Heart right ventricle (tissue), 16 donors: ENCODE measurements around the gene ERN1. TPM values are rescaled to one million over a fixed set of nuclear protein-coding genes. Genes with fewer than 3 reads are reported as not detected.

Source experiments
- ATAC-seq, 8 donors: fragments of 200-7000 bp; cut with Tn5 transposase; one replicate each; pipeline ENCODE4 v1.9.1; 2020; ENCODE audit warnings: mild to moderate bottlenecking in 8 of 8, moderate library complexity in 8 of 8, moderate number of reproducible peaks in 1 of 8
- DNase-seq, 2 donors: peaks; one replicate each; pipeline ENCODE4 v3.0.0-alpha.2; 2020
- H3K27ac ChIP-seq, 10 donors: fragments of 200-600 bp; sonication (generic) in 2 of 10; one replicate each; pipeline versions ENCODE4 v1.5.0 to v1.8.0; 2020 to 2022; ENCODE audit warnings: mild to moderate bottlenecking in 3 of 10
- H3K27me3 ChIP-seq, 7 donors: fragments of 200-600 bp; one replicate each; pipeline ENCODE4 v1.8.0; 2021 to 2022; ENCODE audit warnings: mild to moderate bottlenecking in 2 of 7
- H3K36me3 ChIP-seq, 9 donors: fragments of 200-600 bp; sonication (generic) in 1 of 9; one replicate each; pipeline versions ENCODE4 v1.5.0 to v1.8.0; 2020 to 2022; ENCODE audit warnings: mild to moderate bottlenecking in 2 of 9
- H3K4me1 ChIP-seq, 9 donors: fragments of 200-600 bp; sonication (generic) in 1 of 9; one replicate each; pipeline versions ENCODE4 v1.5.0 to v1.8.0; 2020 to 2022; ENCODE audit warnings: mild to moderate bottlenecking in 4 of 9
- H3K4me3 ChIP-seq, 10 donors: fragments of 200-600 bp; sonication (generic) in 2 of 10; one replicate each; pipeline versions ENCODE4 v1.5.0 to v1.8.0; 2020 to 2022; ENCODE audit warnings: mild to moderate bottlenecking in 7 of 10, moderate library complexity in 2 of 10
- H3K9me3 ChIP-seq, 11 donors: fragments of 200-600 bp in 10 of 11; sonication (generic) in 2 of 11; one replicate each; pipeline versions ENCODE4 v1.5.0 to v1.8.0; 2013 to 2022; ENCODE audit warnings: mild to moderate bottlenecking in 2 of 11, control low read depth in 1 of 11, moderate library complexity in 1 of 11
- WGBS, 2 donors: extraction: QIAGEN DNeasy Blood & Tissue Kit; methylation state at CpG; one replicate each; pipeline ENCODE4 v1.1.7; 2013; ENCODE audit warnings: inconsistent platforms in 1 of 2; 5-methylcytosine and 5-hydroxymethylcytosine counted together
- intact Hi-C, 10 donors: fragments of 100-400 bp; cut with DNase I; formaldehyde crosslinking; loops; one replicate each; pipeline versions ENCODE4 v1.11.1 to v1.14.2; 2022
- polyA plus RNA-seq, 2 donors: library from polyadenylated mRNA; stranded (reverse); fragments of 200-250 nt; gene quantifications; one replicate each; pipeline ENCODE4 v1.2.3, GENCODE V29; 2013
- total RNA-seq, 10 donors: library from RNA; stranded (reverse); fragmentation: NEBNext Ultra II Directional in 3 of 10; extraction: Animal tissue kit (Norgen Biotek cat#: 25700) in 3 of 10; gene quantifications; one replicate each; pipeline versions ENCODE4 v1.2.1 to v1.2.4, GENCODE V29; 2021 to 2023
- TF ChIP-seq, protein P1 (sequence below), 9 donors: fragments of 200-600 bp; sonication (generic) in 2 of 9; IDR thresholded peaks; one replicate each; pipeline versions ENCODE4 v1.5.0 to v1.8.0; 2021 to 2022; ENCODE audit warnings: antibody characterized with exemption in 9 of 9, mild to moderate bottlenecking in 5 of 9, moderate library complexity in 1 of 9
- donor health status: Arrhythmogenic right ventricular cardiomyopathy.
- donor health status: ischemic (EF 13 %, LVEDD 7.1; RV severe dilation, severe dysfunction).
- donor health status: healthy with polysubstance abuse.
- donor health status: DM: no; HTN: yes; CAD: no.
- donor health status: DM: no; HTN: no; CAD: no.
- donor health status: ischemic (EF 25% LVEDD 6.9; RV normal size, moderate dysfunction).
- donor health status: ischemic (EF 25% LVEDD 5.7; RV mildly dilated, moderate dysfunction).
- donor health status: healthy.
- donor health status: DM: yes; HTN: yes; CAD: no.
- donor health status: Ischemic cardiomyopathy.
- donor health status: ischemic (EF 35%, LVEDD 5.7; RV mildly dilated, moderate dysfunction).
- donor health status: nonischemic (EF 11% LVEDD 7.7; RV severe dilation, severe dysfunction).
- donor health status: DM: yes; HTN: yes; CAD: no.
- donor health status: PGD.
- donor health status: ischemic (EF 29% LVEDD 5.4; RV normal size, mild dysfunction).
- donor health status: nonischemic (EF 23%, LVEDD 6.1; RV moderate dilation, normal function).

The ERN1 gene
- total and polyA plus RNA-seq, 12 donors, result 2.2 to 16.6 (median 7.1) TPM

DNA sequence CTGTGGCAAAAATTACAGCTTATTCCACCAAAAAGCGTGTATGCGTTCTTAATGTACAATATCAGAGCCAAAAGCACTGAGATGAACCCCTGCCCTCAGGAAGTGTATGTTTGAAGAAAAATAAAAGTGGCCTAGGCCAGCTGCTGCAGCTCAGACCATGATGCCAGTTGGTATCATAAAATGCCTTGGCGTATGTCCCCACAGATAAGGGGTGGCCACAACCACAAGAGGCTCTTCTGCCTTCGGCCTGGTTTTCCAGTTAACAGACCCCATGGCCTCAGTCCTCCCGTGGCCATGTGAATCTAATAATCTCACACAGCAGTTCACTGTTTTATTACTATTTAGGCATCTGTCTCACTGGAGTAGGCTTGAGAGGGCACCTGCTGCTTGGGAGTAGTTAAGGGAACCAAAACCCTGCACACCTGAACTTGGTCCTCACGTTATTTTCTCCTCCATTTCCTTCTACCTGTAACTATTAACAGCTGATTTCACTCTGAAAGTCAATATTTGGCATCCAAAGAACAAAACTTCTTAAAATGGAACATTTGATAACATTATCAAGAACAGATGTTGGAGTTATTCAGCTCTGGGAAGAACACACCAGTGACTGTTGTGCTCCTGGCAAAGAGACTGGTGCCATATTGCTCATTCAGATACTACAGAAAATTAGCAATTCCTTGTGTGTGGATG lies 34.8 kb upstream of the ERN1 start:
- H3K4me1 ChIP-seq, result peaks cover 0 to 20% (median 8%) of the 10 kb centered on the region in 9 donors
- 74 to 84% methylated on average over 6 of the region's 6 CpGs for WGBS, 2 donors
- H3K36me3 ChIP-seq, result peaks cover 0 to 60% (median 19%) of the 10 kb centered on the region in 9 donors
- intact Hi-C loops, result no loop called here
- H3K4me3 ChIP-seq, result no peak overlapping the region
- peak overlapping the region in 1 of 10 donors; percentile 11 for H3K27ac ChIP-seq
- H3K9me3 ChIP-seq, result no peaks in the 10 kb centered on the region
- H3K27me3 ChIP-seq, result no peaks in the 10 kb centered on the region
- TF ChIP-seq, protein P1, sequence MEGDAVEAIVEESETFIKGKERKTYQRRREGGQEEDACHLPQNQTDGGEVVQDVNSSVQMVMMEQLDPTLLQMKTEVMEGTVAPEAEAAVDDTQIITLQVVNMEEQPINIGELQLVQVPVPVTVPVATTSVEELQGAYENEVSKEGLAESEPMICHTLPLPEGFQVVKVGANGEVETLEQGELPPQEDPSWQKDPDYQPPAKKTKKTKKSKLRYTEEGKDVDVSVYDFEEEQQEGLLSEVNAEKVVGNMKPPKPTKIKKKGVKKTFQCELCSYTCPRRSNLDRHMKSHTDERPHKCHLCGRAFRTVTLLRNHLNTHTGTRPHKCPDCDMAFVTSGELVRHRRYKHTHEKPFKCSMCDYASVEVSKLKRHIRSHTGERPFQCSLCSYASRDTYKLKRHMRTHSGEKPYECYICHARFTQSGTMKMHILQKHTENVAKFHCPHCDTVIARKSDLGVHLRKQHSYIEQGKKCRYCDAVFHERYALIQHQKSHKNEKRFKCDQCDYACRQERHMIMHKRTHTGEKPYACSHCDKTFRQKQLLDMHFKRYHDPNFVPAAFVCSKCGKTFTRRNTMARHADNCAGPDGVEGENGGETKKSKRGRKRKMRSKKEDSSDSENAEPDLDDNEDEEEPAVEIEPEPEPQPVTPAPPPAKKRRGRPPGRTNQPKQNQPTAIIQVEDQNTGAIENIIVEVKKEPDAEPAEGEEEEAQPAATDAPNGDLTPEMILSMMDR (IDR thresholded peaks at IDR 0.05), result no peak
- DNase-seq, result no peak
- ATAC-seq, result peak in 2 of 8 donors; percentile 13 to 27

DNA sequence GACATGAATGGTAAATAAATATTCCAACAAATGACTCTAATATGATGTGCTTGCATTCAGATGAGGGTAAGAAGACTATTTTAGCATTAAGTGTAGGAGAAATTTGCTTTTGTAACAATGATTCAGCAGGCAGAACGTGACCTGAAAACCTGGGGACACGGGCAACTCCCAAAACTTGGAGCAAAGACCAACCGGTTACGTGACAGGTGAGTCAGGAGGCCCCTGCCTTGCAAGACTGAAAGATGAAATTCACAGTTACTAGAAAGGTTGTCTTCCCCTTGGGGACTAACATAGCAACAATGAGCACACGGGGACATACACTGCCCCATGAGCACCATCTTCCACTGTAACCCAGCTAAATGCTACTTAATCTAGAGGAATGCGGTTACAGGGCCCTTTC lies 33.5 kb upstream of the ERN1 start:
- no peaks in the 10 kb centered on the region for H3K9me3 ChIP-seq
- intact Hi-C loops, result no loop called here
- peaks cover 0 to 28% (median 20%) of the 10 kb centered on the region in 9 donors for H3K4me1 ChIP-seq
- no peak overlapping the region for H3K27ac ChIP-seq
- peaks cover 0 to 55% (median 19%) of the 10 kb centered on the region in 9 donors for H3K36me3 ChIP-seq
- WGBS, 2 donors, result 80 to 82% methylated on average over 6 of the region's 6 CpGs
- H3K27me3 ChIP-seq, result no peaks in the 10 kb centered on the region
- TF ChIP-seq, protein P1 (IDR thresholded peaks at IDR 0.05), result no peak
- DNase-seq (no peak), ATAC-seq (no peak)
- no peak overlapping the region for H3K4me3 ChIP-seq

DNA sequence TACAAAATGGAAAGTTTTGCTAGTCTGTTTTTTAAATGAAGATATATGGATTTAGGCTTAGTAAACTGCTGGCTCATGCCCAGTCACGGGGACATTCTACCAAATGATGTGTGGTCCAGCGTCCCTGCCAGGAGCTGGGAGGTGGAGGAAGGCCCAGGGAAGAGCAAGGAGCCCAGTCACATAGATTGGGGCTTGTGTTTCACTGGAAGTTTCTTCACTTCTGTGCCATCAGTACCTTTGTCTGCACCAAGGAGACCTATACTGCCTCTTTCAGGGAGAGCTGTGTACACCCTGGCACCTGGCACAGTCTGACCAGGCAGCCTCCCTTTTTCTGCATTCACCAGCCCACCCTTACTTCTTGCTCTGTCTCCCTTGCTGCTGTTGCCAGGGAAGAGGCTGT lies 32.6 kb upstream of the ERN1 start:
- no peaks in the 10 kb centered on the region for H3K9me3 ChIP-seq
- 84 to 93% methylated on average over 2 of the region's 2 CpGs for WGBS, 2 donors
- peaks cover 1 to 37% (median 29%) of the 10 kb centered on the region in 9 donors for H3K4me1 ChIP-seq
- TF ChIP-seq, protein P1 (IDR thresholded peaks at IDR 0.05), result no peak
- DNase-seq, result no peak
- intact Hi-C loops, result no loop called here
- H3K4me3 ChIP-seq, result no peak overlapping the region
- ATAC-seq, result peak in 1 of 8 donors; percentile 17
- peak overlapping the region in 1 of 10 donors; percentile 9 for H3K27ac ChIP-seq
- H3K36me3 ChIP-seq, result peaks cover 0 to 52% (median 14%) of the 10 kb centered on the region in 9 donors
- no peaks in the 10 kb centered on the region for H3K27me3 ChIP-seq

DNA sequence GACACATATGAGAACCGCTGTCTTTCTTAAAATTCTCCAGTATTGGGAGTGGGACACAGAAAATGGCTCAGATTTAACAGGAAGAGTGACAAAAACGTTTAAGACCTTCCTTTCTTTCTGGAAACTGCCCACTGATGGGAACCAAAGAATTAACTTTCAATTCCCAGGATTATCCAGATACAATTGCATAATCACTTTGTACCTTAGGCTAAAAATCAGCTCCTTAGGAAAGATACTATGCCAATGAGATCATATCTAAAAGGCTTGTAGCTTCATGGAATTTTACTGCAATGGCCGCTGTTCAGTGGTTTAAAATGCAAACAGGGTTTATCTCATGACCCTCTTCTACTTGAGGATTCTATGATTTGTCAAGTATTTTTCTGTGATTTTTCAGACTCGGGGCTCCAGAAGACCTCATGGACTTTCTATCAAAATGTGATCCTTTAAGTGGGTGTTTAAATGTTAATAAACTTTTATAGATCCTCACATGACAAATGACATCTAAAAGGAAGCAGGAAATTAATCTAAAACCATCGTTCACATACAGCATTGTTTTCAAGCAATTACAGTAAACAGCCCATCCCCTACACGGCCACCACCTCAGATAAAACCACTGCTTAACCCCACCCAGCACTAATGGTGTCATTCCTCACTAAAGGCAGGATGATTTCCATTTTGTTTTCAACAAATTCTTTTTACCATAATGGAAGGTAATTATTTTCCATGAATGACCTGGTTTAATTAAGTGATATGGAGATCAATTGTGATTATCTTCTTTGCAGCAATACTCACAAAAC lies 31.6 kb upstream of the ERN1 start:
- intact Hi-C loops, result no loop called here
- H3K4me1 ChIP-seq, result peaks cover 8 to 47% (median 39%) of the 10 kb centered on the region in 9 donors

More for the DNA sequence above, 31.6 kb upstream of the ERN1 start:
- Histone ChIP-seq H3K36me3 (peaks cover 0 to 45% (median 13%) of the 10 kb centered on the region in 9 donors), H3K9me3 (no peaks in the 10 kb centered on the region), H3K27ac (peak overlapping the region in 1 of 10 donors; percentile 1), H3K27me3 (no peaks in the 10 kb centered on the region), H3K4me3 (no peak overlapping the region)
- no peak for ATAC-seq
- no peak for DNase-seq
- TF ChIP-seq, protein P1 (IDR thresholded peaks at IDR 0.05), result no peak
- WGBS, 2 donors, result 74 to 78% methylated on average over 6 of the region's 6 CpGs
